Ureter (tissue), 1 donor: ENCODE data around the gene AGAP1. TPM values are rescaled to one million over a fixed set of nuclear protein-coding genes. Genes with fewer than 3 reads are reported as not detected.

ENCODE experiments used
- DNase-seq: peaks from one replicate; pipeline ENCODE4 v3.0.0-alpha.2; 2020; ENCODE audit warnings: low spot score
- total RNA-seq: library from RNA; stranded (reverse); gene quantifications from one replicate; pipeline ENCODE4 v1.2.4, GENCODE V29; 2023
- donor health status: DM: yes; HTN: yes; CAD: no.

Gene AGAP1
- total RNA-seq, 1 donor from 2014 or later, result 43.2 TPM

- no peak for DNase-seq
Observed at GRCh38 chr2:235533198-235533597, 39.4 kb downstream of the AGAP1 start.

GRCh38 chr2:235533616-235534385 lies 40.0 kb downstream of the AGAP1 start:
- DNase-seq, result no peak

GRCh38 chr2:235534678-235535422 lies 41.0 kb downstream of the AGAP1 start:
- no peak for DNase-seq

GRCh38 chr2:235535423-235536130 lies 41.7 kb downstream of the AGAP1 start:
- DNase-seq, result no peak

- no peak for DNase-seq
Observed at GRCh38 chr2:235536711-235537110, 42.9 kb downstream of the AGAP1 start.

GRCh38 chr2:235537186-235537585 lies 43.3 kb downstream of the AGAP1 start:
- DNase-seq, result no peak

GRCh38 chr2:235537587-235537986 lies 43.7 kb downstream of the AGAP1 start:
- no peak for DNase-seq

GRCh38 chr2:235538144-235538639 lies 44.3 kb downstream of the AGAP1 start:
- no peak for DNase-seq

- DNase-seq, result no peak
Observed at GRCh38 chr2:235538981-235539380, 45.1 kb downstream of the AGAP1 start.

GRCh38 chr2:235539773-235540172 lies 45.9 kb downstream of the AGAP1 start:
- no peak for DNase-seq

- DNase-seq, result no peak
Observed at GRCh38 chr2:235541016-235541415, 47.2 kb downstream of the AGAP1 start.

- no peak for DNase-seq
Observed at GRCh38 chr2:235541838-235542549, 48.2 kb downstream of the AGAP1 start.

- peak; percentile 52 for DNase-seq
Observed at GRCh38 chr2:235542733-235543127, 48.9 kb downstream of the AGAP1 start.

GRCh38 chr2:235543128-235543750 lies 49.4 kb downstream of the AGAP1 start:
- no peak for DNase-seq

GRCh38 chr2:235543851-235544688 lies 50.2 kb downstream of the AGAP1 start:
- DNase-seq, result no peak

- no peak for DNase-seq
Observed at GRCh38 chr2:235544689-235544969, 50.8 kb downstream of the AGAP1 start.

GRCh38 chr2:235545339-235546150 lies 51.7 kb downstream of the AGAP1 start:
- DNase-seq, result no peak

- no peak for DNase-seq
Observed at GRCh38 chr2:235546151-235546435, 52.2 kb downstream of the AGAP1 start.

GRCh38 chr2:235546436-235546835 lies 52.6 kb downstream of the AGAP1 start:
- no peak for DNase-seq
